Bronchial epithelial cell (primary cell): Measurements from ENCODE around the gene ARL14EP. TPM values are rescaled to one million over a fixed set of nuclear protein-coding genes. Genes with fewer than 3 reads are reported as not detected.

Source experiments
- DNase-seq: peaks from one replicate; pipeline ENCODE4 v3.0.0-alpha.2; 2010; ENCODE audit warnings: low read depth
- FAIRE-seq: peaks from 2 replicates; lab custom pipeline; 2011; peaks lifted over from hg19 to GRCh38; lab: Jason Lieb, UNC
- H3K27me3 ChIP-seq: 2 replicates; pipeline ENCODE4 v1.5.1; 2011; ENCODE audit warnings: low read length; ENCODE audit not compliant: control insufficient read depth, insufficient read depth
- H3K36me3 ChIP-seq: 2 replicates; pipeline ENCODE4 v1.5.1; 2011; ENCODE audit warnings: low read length; ENCODE audit not compliant: control insufficient read depth, insufficient read depth
- H3K4me3 ChIP-seq: 2 replicates; pipeline ENCODE4 v1.5.1; 2011; ENCODE audit warnings: mild to moderate bottlenecking, low read depth, low read length, control low read depth
- CTCF ChIP-seq: IDR thresholded peaks from 2 replicates; pipeline ENCODE4 v1.5.1; 2011; ENCODE audit warnings: mild to moderate bottlenecking, moderate library complexity, low read length, control low read depth, inconsistent platforms; ENCODE audit not compliant: insufficient read depth, severe bottlenecking
- total RNA-seq: library from RNA; depleted of rRNA; stranded (reverse); fragments of >200 nt; gene quantifications from 2 replicates; pipeline ENCODE4 v1.2.1, GENCODE V29; 2014

ARL14EP gene
- total RNA-seq, 1 donor from 2014 or later = 19.2 TPM

- FAIRE-seq (no peak), DNase-seq (no peak)
- peaks cover 2% of the 10 kb centered on the region for H3K27me3 ChIP-seq
- no peak for TF ChIP-seq CTCF
- H3K4me3 ChIP-seq = no peak overlapping the region
- H3K36me3 ChIP-seq = no peaks in the 10 kb centered on the region
These were observed 6.7 kb upstream of the ARL14EP start for GRCh38 chr11:30316237-30316636.

GRCh38 chr11:30317030-30317429 lies 5.9 kb upstream of the ARL14EP start:
- FAIRE-seq (no peak), DNase-seq (no peak)
- Histone ChIP-seq H3K27me3 (peaks cover 2% of the 10 kb centered on the region), H3K4me3 (no peak overlapping the region), H3K36me3 (no peaks in the 10 kb centered on the region)
- TF ChIP-seq CTCF = no peak

- H3K4me3 ChIP-seq = no peak overlapping the region
- no peak for FAIRE-seq
- TF ChIP-seq CTCF = no peak
These were observed 1.6 kb upstream of the ARL14EP start for GRCh38 chr11:30321321-30321720.

GRCh38 chr11:30322191-30322590 lies 713 bp upstream of the ARL14EP start:
- no peak overlapping the region for H3K4me3 ChIP-seq
- peaks cover 2% of the 10 kb centered on the region for H3K27me3 ChIP-seq
- H3K36me3 ChIP-seq = no peaks in the 10 kb centered on the region
- DNase-seq (no peak), FAIRE-seq (no peak)
- no peak for TF ChIP-seq CTCF

More at GRCh38 chr11:30321321-30321720, 1.6 kb upstream of the ARL14EP start:
- H3K27me3 ChIP-seq = peaks cover 2% of the 10 kb centered on the region
- no peak for DNase-seq
- no peaks in the 10 kb centered on the region for H3K36me3 ChIP-seq

- TF ChIP-seq CTCF = no peak
- no peak for FAIRE-seq
- Histone ChIP-seq H3K27me3 (no peaks in the 10 kb centered on the region), H3K36me3 (no peaks in the 10 kb centered on the region), H3K4me3 (no peak overlapping the region)
- peak; percentile 42 for DNase-seq
These were observed 3.3 kb downstream of the ARL14EP start for GRCh38 chr11:30326114-30326778.

GRCh38 chr11:30326906-30327305 lies 4.0 kb downstream of the ARL14EP start:
- Histone ChIP-seq H3K27me3 (no peaks in the 10 kb centered on the region), H3K4me3 (no peak overlapping the region), H3K36me3 (peaks cover 2% of the 10 kb centered on the region)
- FAIRE-seq (no peak), DNase-seq (no peak)
- TF ChIP-seq CTCF = no peak
